Diencephalon (tissue), 1 donor: Measurements from ENCODE around the gene PHTF1. TPM values are rescaled to one million over a fixed set of nuclear protein-coding genes. Genes with fewer than 3 reads are reported as not detected.

ENCODE experiments used
- total RNA-seq: library from RNA; depleted of rRNA; stranded (reverse); fragments of >200 nt; gene quantifications from one replicate; pipeline ENCODE4 v1.2.3, GENCODE V29; 2014

The PHTF1 gene
- total RNA-seq = 33.2 TPM

GRCh38 chr1:113759333-113760101 lies at the start of gene PHTF1:
Gene PHTF1, minus strand, starts transcription at chr1:113759486. Its CDS starts 783 bp downstream, at chr1:113758703.

Other genes with a start within 250 kb of the PHTF1 start
- gene RSBN1, start 53.0 kb upstream of the PHTF1 start, total RNA-seq = 57.2 TPM
- gene PTPN22, start 112.2 kb upstream of the PHTF1 start, total RNA-seq = 0.92 TPM
- 0.69 TPM for gene BCL2L15, start 128.1 kb upstream of the PHTF1 start, total RNA-seq
- gene AP4B1, start 145.3 kb upstream of the PHTF1 start, total RNA-seq = 26.8 TPM
- gene DCLRE1B, start 145.8 kb upstream of the PHTF1 start, total RNA-seq = 7.2 TPM
- 56.1 TPM for gene HIPK1, start 169.8 kb upstream of the PHTF1 start, total RNA-seq
- gene OLFML3, start 220.0 kb upstream of the PHTF1 start, total RNA-seq = 19.8 TPM